Right atrium auricular region (tissue), 2 donors: ENCODE measurements around the gene TPCN1. TPM values are rescaled to one million over a fixed set of nuclear protein-coding genes. Genes with fewer than 3 reads are reported as not detected.

Experiments
- DNase-seq: peaks from one replicate; pipeline ENCODE4 v3.0.0-alpha.2; 2019; ENCODE audit warnings: low spot score
- H3K27ac ChIP-seq, 2 donors: fragments of 200-600 bp; sonication (generic); 1 replicate in 1 of 2; 2 replicates in 1 of 2; pipeline ENCODE4 v1.5.1; 2016 to 2019
- H3K27me3 ChIP-seq, 2 donors: fragments of 200-600 bp; sonication (generic); one replicate each; pipeline versions ENCODE4 v1.5.1 to v1.6.0; 2017 to 2019
- H3K36me3 ChIP-seq: fragments of 200-600 bp; sonication (generic); one replicate; pipeline ENCODE4 v1.5.1; 2016
- H3K4me1 ChIP-seq, 2 donors: fragments of 200-600 bp; sonication (generic); one replicate each; pipeline versions ENCODE4 v1.5.1 to v1.6.0; 2017 to 2019
- H3K4me3 ChIP-seq, 2 donors: fragments of 200-600 bp; sonication (generic); 1 replicate in 1 of 2; 2 replicates in 1 of 2; pipeline ENCODE4 v1.5.1; 2017 to 2019; ENCODE audit warnings: mild to moderate bottlenecking in 1 of 2, moderate library complexity in 1 of 2
- H3K9me3 ChIP-seq, 2 donors: fragments of 200-600 bp; sonication (generic); one replicate each; pipeline ENCODE4 v1.5.1; 2019
- total RNA-seq, 2 donors: library from RNA; depleted of rRNA; stranded (reverse); fragments of >200 nt; gene quantifications; one replicate each; pipeline ENCODE4 v1.1.0, GENCODE V29; 2016
- TF ChIP-seq, protein P1 (sequence below), 2 donors: fragments of 200-600 bp; sonication (generic); IDR thresholded peaks; one replicate each; pipeline ENCODE4 v1.5.1; 2019; ENCODE audit warnings: antibody characterized with exemption in 2 of 2

TPCN1 gene
- total RNA-seq, 2 donors from 2014 or later = 57.3 to 58.7 TPM

DNA sequence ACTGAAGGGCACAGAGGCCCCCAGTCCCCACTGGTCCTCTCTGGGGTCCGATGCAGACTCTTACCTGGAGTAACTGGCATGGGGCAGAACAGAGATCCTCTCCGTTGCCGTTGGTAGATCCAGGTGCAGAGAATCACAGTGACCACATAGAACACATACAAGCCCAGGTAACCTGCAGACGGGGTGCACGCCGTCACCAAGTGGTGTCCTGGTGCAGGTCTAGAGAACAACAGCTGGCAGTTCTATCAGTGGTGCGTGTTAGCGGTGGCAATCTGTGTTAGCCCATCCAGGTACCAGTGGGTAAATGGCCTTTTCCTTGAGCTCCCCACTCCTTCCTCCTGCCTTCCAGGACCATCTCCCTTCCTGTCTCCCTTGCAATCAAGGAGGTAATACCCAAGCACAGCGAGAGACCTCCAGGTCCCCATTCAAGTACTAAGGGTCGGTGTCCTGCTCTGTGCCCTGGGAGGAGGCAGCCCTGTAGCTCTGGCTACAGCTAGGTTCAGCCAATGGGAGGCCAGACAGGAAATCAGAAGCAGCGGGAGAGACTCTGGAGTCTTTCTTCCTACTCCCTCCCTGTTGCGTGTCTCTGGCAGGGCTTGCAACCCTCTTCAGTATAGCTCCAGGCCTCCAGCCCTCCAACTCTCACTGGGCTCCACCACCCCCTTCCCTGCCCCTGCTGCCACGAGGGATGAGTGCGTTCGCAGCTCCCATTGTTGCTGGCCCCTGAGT is 97.8 kb downstream of the TPCN1 start:
- H3K9me3 ChIP-seq = no peaks in the 10 kb centered on the region
- no peak for DNase-seq
- no peak overlapping the region for H3K4me3 ChIP-seq
- TF ChIP-seq, protein P1, sequence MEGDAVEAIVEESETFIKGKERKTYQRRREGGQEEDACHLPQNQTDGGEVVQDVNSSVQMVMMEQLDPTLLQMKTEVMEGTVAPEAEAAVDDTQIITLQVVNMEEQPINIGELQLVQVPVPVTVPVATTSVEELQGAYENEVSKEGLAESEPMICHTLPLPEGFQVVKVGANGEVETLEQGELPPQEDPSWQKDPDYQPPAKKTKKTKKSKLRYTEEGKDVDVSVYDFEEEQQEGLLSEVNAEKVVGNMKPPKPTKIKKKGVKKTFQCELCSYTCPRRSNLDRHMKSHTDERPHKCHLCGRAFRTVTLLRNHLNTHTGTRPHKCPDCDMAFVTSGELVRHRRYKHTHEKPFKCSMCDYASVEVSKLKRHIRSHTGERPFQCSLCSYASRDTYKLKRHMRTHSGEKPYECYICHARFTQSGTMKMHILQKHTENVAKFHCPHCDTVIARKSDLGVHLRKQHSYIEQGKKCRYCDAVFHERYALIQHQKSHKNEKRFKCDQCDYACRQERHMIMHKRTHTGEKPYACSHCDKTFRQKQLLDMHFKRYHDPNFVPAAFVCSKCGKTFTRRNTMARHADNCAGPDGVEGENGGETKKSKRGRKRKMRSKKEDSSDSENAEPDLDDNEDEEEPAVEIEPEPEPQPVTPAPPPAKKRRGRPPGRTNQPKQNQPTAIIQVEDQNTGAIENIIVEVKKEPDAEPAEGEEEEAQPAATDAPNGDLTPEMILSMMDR (IDR thresholded peaks at IDR 0.05) = no peak
- no peak overlapping the region for H3K27ac ChIP-seq
- H3K36me3 ChIP-seq = peaks cover 44% of the 10 kb centered on the region
- no peaks in the 10 kb centered on the region for H3K4me1 ChIP-seq
- no peaks in the 10 kb centered on the region for H3K27me3 ChIP-seq

DNA sequence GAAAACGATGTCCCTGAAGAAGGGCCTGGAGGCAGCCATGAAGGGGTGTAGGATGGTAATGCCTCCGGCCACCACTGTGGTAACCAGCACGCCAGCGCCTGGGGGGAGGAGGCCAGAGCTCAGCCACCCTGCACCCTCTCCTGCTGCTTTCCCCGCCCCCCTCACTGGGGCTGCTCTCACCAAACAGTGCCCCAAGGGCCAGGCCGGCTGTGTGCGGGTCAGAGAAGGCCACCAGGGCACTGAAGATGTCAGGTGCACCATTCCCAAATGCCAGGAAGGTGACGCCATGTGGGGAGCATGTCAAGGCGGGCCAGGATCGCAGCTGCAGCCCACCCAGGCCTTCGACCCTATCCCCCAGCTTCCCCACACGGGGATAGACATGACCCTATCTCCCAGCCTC is 99.1 kb downstream of the TPCN1 start:
- Histone ChIP-seq H3K9me3 (no peaks in the 10 kb centered on the region), H3K36me3 (peaks cover 42% of the 10 kb centered on the region), H3K4me3 (no peak overlapping the region), H3K4me1 (no peaks in the 10 kb centered on the region), H3K27ac (no peak overlapping the region), H3K27me3 (no peaks in the 10 kb centered on the region)
- no peak for DNase-seq
- TF ChIP-seq, protein P1 (IDR thresholded peaks at IDR 0.05) = no peak

DNA sequence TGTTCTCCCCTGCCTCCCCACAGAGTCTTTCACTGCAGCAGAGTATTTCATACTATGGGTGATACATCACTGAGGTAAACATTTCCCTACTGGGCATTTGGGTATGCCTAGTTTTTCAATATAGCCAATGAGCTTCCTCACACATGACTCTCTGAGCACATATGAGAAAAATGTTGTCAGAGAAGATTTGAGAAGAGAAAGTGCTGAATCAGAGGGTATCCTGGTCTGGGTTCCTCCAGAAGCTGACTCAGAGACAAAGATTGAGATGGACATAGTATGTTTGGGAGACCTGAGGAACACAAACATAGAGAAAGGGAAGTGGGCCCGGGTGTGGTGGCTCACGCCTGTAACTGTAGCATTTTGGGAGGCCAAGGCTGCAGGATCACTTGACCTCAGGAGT is 101.1 kb downstream of the TPCN1 start:
- Histone ChIP-seq H3K9me3 (no peaks in the 10 kb centered on the region), H3K27ac (no peak overlapping the region), H3K4me3 (no peak overlapping the region), H3K4me1 (peaks cover 0 to 13% of the 10 kb centered on the region in 2 donors), H3K27me3 (no peaks in the 10 kb centered on the region), H3K36me3 (peaks cover 36% of the 10 kb centered on the region)
- TF ChIP-seq, protein P1 (IDR thresholded peaks at IDR 0.05) = no peak
- no peak for DNase-seq

DNA sequence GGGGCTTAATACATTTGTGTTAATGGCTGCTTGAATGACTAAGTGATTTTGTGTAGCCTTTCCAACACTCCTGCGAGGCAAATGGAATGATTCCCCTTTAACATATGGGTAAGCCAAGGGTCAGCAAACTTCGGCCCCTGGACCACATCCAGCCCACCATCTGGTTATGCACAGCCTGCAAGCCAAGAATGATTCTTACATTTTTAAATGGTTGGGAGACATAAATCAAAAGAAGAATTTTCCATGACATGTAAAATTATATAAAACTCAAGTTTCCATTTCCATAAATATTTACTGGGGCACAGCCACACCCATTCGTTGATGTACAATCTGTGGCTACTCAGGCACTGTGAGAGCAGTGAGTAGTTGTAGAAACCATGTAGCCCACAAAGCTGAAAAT is 104.7 kb downstream of the TPCN1 start:
- TF ChIP-seq, protein P1 (IDR thresholded peaks at IDR 0.05) = no peak
- Histone ChIP-seq H3K36me3 (peaks cover 20% of the 10 kb centered on the region), H3K4me1 (peaks cover 0 to 26% of the 10 kb centered on the region in 2 donors), H3K4me3 (no peak overlapping the region), H3K27ac (peak overlapping the region; percentile 37 to 55), H3K9me3 (no peaks in the 10 kb centered on the region), H3K27me3 (no peaks in the 10 kb centered on the region)
- no peak for DNase-seq

DNA sequence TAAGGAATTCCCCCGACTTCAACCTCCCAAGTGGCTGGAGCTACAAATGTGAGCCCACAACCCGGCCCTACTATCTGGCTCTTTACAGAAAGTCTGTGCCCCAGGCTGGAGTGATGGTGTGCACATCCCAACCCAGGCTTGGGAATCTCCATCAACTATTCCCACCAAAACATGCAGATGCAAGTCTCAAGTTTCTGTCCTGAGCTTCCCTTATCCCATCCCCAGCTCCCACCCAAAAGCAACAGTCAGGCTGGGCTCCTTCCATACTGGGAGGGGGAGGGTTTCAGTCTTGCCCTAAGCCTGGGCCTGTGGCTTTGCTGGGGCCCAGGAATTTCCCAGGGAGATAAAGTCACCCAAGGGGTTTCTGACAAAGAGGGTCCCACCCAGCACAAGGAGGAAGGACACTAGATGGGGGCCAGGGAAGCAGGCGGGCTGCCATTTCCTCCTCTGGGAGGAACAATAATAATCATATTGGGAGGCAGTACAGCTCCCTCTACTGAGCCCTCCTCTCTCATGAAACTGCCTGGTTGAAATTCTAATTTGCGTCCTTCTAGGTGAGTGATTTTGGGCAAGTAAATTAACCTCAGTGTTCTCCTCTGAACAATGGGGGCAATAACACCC is 105.6 kb downstream of the TPCN1 start:
- no peak for DNase-seq
- Histone ChIP-seq H3K4me1 (peaks cover 0 to 26% of the 10 kb centered on the region in 2 donors), H3K9me3 (no peaks in the 10 kb centered on the region), H3K4me3 (no peak overlapping the region), H3K27me3 (no peaks in the 10 kb centered on the region), H3K36me3 (peaks cover 14% of the 10 kb centered on the region), H3K27ac (peak overlapping the region; percentile 37 to 55)
- TF ChIP-seq, protein P1 (IDR thresholded peaks at IDR 0.05) = peak in 1 of 2 donors; percentile 37
